NCI-H146 treated with DMSO at 0.1 percent for 48 hours (cell line): Measurements from ENCODE around the gene MS4A10.

Experiments used
- DNase-seq: peaks from one replicate; lab custom pipeline; 2025; ENCODE audit not compliant: unreplicated experiment; lab: John Stamatoyannopoulos, UW

The MS4A10 gene

DNA sequence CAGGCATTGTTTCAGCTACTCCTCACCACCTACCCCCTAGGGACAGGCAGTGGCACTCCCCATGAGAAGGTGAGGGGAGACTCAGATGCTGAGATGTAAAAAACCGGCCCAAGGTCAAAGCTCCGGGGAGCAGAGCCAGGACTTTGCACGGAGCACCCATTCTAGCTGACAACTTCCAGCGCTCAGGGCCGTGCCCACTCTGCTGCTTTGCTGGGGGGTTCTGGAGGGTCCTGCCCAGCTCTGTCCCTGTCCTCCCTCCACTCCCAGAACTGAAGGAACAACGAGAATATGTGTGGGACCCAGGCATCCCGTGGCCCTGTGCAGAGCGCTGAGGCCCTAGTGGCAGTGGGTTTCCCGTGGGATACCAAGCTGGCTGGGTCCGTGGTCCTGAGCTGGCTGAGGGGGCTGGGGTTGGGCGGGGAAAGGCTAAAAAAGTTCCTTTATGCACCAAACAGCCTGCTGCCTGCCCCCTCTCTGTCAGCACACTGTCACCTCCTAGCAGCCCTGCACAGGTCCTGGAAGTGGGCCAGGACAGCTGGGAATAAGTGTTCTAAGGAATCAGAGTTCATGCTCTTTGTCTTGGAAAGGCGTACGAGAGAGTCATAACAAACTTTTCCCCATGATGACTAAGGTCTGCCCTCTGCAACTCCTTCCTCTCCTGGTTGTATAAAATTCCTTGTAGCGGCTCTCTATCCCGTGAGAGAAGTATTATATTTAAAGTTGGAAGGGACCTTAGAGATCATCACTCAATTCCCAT is 1.9 kb downstream of the MS4A10 start:
- no peak for DNase-seq

DNA sequence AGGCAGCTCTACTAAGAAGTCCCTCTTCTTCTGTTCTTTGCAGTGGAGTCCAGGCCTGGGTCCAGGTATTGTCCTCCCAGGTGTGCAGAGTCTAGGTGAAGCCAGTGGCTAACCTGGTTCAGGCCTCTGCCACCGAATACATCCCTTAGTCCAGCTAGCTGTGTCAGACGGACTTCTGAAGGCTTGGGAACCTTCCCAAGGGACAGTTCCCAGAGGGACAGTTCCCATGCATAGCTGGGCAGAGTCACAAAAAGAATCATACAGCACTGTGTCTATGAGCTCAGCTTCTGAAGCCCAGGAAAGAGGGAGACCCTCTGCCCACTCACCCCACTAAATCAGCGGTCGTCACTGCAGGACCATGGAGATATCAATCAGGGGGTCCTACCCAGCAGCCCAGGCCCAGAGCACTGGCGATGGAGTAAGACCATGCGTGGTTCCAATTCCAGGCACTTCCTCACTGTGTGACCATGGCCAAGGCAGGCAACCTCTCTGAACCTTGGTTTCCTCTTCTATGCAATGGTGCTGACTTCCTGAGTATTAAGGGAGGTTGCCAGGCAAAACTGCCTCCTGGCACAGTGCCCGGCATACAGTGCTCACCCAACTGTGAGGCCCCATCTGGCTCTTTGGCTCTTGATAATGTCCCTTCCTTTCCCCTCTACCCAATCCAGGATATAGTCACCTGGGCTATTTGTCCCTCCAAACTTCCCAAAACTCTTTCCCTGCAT is 3.4 kb downstream of the MS4A10 start:
- no peak for DNase-seq

DNA sequence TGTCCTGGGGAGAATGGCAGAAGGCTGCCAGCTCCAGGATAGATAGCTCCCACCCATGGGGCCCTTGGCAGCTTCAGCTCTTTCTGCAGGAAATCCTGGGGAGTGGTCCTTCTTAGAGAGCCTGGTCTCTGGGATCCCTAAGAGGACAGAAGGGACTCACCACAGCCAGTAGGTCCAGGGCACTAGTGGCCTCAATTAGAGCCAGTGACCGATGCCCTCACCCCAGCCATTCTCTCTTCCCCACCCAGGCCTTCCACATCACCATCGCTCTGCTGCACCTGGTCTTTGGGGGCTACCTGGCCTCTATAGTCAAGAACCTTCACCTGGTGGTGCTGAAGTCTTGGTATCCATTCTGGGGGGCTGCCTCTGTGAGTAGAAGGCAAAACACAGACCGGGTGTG is 5.6 kb downstream of the MS4A10 start:
- no peak for DNase-seq

DNA sequence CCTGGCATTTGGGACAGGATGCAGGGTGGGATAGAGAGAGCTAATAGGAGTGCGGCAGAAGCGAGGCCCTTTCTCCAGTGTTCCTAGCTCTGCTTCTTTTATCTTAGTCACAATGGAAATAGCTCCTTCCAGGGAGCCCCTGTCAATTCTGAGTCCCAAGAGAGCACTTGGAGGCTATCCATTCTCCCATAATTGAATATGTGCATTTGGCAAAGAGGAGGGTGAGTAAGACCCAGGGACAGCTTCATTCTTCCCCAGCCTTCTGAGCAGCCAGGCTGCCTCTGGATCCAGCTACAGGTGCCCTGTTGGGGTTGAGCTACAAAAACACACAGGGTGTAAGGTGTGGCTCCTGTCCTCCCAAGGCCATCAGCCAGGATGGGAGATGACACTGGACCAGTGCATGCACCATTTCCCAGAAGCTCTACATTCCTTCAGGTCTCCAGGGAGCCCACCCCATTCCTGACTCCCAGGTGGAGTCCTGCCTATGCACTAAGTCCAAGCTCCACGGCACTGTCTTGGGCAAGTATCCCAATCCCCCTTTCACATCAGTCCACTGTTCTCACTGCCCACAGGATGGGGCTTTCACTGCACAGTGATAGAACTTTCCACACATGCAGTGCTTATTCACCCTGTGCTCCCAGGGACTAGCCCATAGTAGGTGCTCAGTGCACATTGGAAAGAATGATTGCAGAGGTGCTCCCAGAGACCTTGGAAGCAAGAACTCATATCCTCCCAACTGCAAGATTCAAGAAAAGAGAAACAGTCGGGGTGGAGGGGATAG is 6.2 kb downstream of the MS4A10 start:
- no peak for DNase-seq

DNA sequence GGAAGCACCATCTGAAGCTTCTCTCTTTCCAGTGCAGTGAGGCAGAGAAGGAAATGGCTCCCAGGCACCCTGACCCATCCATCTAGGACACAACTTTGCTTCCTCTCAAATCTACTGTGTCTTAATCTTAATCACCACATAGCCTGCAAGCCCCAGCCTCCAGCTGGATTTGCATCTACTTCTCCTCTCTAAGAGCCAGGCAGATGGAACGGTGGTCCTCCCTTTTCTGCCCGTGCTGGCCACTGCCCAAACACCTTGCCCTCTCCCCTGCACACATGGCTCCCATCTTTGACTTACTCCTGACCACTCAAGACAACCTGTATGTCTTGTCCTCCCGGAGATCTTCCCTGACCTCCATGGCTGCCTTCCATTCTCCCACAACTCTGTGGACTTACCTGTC is 7.4 kb downstream of the MS4A10 start:
- DNase-seq: no peak

DNA sequence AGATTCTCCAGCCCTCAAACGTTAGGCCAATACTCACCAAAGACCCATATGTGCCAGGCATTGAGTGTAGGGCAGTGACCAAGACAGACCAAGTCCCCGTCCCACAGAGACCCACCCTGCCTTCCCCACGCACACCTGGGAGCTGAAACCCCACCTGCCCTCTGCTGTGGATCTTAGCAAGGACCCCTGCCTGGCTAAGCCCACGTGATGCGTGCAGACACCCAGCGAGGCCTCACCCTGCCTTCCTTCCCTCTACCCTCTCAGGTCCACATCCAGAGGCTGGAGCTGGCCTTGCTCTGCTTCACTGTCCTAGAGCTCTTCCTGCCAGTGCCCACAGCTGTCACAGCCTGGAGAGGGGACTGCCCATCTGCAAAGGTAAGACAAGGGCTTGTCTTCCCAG is 10.2 kb downstream of the MS4A10 start:
- DNase-seq: no peak

DNA sequence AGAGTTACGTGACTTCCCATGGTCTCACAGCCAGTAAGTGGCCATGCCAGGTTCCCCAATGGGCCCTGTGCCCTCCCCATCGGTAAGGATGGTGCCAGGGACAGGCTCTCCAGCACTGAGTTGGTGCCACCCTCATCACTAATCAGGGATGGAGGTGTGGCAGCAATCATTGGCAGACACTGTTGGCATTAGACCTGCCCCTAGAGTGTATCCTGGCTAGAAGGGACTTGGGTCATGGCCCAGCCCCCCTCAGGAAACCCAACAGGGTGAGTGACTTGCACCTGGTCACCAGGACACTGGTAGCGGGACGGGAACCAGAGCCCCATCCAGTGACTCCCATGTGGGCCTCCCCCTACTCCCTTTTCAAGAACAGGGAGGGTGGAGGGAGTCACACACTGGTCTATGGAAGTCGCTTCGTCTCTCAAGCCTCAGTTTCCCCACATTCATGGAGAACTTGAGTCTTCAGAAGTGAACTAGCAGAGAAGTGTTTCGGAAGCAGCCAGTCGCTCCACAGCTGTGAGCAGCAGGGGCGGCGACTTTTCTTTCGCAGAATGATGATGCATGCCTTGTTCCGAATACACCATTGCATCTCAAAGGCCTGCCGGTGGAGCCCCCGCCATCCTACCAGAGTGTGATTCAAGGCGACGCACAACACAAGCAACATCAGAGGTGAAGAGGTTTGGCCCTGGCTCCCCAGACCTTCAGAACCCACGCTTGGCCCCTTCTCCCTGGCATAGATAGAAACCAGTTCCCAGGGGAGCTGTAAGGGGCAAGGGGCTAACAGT is 12.9 kb downstream of the MS4A10 start:
- DNase-seq: no peak

DNA sequence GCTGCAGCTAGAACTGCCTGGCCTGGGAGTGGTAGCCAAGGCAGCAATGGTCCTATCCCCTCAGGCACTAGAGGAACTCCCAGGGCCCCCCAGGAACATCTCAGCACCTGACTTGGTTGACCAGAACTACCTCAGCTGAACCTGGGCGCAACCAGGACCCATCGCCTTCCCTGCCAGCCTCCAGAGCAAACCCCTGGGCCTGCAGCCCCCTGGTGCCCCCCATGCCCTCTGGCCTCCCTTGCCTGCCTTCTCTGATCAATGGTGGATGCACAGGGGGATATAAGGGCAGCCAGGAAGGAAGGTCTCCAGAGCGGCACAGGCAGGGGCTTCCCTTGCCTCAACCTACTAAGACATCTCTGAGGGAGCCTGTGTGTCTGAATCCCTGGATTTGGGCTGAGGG is 13.5 kb downstream of the MS4A10 start:
- DNase-seq: no peak

DNA sequence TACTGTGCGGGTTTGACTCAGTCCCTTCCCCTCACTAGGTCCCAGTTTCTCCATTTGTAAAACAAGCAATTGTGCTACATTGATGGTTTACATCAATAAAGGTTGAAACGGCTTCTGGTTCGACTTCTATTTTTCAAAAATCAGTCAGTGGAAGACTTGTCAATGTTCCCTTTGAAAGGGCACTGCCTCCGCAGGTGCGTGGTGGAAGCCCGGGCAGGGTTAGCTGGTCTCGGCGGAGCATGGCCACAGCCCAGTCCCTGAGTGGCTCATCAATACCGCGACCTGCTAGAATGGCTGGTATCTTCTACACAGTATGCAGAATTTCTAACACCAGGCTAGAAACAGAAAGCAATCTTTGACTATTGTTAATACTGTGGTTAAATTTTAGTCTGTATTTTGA is 16.1 kb downstream of the MS4A10 start:
- no peak for DNase-seq

DNA sequence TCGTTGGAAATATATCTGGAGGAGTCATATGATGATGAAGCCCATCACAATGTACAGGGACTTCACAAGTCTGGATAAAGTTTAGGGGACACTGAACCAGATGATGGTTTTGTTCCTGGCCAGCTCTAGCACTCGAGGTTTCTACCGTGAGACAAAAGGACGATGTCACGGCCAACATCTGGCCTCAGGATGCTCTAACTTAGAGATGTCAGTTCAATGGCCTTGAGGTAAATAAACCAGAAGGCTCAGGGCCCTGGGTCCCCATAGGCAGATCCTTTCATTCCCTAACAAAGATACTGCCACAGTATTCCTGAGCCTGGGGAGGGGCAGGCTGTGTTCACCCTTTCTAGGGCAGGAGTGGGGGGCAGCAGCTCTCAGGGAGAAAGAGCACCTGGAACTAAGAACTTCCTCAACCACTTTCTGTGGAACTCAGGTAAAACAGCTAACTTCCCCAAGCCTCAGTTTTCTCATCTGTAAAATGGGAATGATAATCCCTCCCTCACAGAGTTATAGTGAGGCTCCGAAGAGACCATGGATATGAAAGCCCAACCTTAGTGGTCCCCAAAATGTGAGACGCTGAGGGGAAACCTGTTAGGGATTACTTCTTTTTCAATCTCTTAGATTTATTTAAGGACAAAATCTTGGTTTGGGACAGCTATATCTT is 18.3 kb downstream of the MS4A10 start:
- no peak for DNase-seq

DNA sequence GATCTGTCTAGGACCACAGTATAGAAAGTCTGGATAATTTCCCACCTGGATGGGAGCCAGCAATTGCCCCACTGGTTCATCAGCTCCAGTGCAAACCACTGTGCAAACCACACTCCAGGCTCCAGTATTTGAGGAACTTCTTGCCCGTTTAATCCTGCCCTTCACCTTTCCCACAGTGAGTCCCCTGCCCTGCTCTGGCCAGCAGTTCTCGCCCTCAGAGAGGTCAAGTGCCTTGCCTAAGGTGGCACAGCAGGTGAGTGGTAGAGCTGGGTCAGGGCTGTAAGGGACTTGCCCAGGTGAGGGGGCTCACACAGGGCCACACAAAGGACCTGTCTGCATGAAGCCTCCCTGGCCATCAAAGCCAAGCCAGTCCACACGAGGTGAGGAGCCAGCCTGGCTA is 24.1 kb downstream of the MS4A10 start:
- no peak for DNase-seq

DNA sequence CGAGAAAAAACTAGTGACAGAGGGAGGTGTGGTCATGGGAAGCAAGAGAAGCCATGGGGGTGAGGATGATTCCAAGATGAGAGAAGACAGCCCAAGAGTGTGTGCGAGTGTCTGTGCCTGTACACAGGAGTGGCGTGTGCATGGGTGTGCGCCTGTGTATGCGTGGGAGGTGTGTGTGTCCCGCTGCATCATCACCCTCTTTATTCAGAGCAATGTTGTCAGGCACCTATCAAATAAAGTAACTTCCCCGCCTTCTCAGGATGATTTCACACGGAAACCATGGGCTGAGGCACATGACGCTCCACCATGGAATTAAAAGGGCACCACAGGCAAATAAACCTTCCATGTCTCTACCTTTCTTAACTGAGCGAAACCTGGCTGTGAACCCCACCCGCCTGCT is 24.6 kb downstream of the MS4A10 start:
- no peak for DNase-seq

DNA sequence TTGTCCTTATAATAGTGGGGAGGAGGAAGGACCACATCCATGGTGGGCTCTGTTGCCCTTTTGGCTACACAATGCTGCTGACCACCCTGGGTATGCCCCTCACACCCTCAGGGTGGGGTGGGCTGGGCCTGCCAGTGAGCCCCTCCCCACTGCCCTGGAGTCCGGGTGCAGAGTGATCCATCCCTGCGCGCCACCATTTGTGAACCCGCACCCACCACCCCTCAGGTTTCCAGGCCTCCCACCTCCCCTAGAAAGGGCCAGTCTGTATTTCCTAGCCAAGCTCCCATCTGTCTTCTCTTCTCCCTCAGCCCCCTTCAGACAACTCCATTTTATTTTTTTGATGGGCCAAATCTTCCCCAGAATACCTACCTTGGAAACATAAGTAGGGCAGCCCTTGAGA is 25.0 kb downstream of the MS4A10 start:
- DNase-seq: no peak

DNA sequence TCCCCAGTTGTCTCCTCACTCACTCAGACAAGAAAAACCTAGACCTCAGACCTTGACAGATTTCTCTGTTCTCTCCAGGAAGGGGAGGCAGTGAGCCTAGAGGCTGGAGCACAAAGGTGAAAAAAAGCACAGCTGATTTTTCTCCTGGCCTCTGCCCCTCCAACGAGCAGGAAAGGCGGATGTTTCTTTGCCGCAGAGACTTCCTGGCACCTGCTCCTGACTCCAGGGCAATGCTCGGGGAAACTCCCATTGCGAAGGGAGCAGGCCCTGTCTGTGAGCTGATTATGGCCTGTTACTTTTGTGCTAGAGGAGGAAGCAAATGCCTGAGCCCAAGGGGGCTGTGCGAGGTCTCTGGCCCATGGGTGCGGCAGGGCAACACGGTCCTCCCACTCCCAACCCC is 25.4 kb downstream of the MS4A10 start:
- DNase-seq: no peak

DNA sequence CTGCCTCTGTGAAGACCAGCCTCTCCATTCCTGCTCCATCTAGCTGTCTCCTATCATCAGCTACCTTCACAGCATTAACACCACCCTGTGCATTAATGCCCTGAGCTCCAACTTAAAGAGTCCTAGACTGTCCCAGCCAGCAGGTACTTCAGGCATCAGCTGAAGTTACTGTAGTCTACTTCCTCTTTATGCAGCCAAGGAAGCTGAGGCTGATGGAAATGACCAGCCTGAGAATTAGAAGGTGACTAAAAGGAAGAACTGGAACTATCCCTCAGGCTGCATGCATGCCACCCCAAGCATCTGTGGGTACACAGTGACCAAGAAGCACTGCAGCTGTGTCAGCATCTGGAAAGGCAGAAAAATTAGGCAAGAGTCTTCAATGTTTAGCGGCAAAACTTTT is 28.2 kb downstream of the MS4A10 start:
- DNase-seq: no peak

DNA sequence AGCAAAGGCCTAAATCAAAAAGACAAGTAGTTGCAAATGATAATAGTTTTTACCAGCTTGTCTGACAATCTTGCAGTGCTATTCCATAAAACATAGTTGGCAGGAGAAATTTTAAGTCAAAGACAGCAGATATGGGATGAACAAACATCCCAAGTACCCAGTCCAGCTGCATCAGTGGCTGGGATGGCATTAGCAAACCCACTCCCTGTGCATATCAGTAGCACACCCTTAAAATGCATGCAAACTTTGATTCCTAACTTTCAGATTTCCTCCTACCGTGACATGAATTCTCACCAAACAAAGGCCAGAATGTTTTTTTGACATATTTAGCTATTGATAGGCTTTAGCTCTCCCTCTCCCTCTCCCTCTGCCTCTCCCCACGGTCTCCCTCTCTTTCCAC is 29.0 kb downstream of the MS4A10 start:
- no peak for DNase-seq

DNA sequence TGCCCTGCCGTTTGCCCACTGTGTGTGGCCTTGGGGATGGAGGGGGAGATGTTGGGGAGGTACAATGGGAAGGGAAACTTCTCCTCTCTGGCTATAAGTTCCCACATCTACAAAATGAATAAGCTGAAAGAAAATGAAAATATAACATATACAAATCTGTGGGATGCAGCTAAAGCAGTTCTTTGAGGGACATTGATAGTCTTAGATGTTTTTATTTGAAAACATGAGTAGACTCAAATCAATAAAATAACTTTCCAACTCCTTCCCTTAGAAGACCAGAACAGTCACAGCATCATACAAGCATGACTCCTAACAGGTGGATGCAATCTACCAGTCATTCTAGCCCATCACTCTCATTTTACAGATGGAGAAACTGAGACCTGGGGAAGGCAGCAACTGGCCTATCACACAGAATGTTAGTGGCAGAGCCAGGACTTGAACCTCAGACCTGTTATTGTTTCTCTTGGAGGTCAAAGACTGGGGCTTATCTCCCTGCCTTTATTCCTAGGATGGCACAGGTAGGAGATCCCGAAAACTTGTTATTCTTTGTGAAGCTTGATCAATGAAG is 31.5 kb downstream of the MS4A10 start:
- no peak for DNase-seq

DNA sequence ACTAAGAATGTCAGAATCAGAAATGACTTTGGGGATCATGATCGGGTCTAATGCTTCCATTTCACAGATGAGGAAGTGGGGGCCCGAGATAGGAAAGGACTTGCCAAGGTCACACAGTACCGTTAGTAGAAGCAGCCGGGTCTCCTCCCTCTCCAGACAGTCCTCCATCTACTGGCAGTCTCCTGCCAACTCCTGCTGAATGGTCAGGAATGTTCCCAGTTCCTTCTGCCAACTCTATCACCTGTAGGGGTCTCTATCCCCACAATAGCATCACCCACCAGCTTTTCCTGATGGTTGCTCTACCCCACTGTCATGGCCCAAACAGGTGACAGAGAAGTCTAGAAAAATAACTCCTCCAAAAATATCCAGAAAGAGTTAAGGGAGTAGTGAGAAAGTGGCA is 32.9 kb downstream of the MS4A10 start:
- no peak for DNase-seq

DNA sequence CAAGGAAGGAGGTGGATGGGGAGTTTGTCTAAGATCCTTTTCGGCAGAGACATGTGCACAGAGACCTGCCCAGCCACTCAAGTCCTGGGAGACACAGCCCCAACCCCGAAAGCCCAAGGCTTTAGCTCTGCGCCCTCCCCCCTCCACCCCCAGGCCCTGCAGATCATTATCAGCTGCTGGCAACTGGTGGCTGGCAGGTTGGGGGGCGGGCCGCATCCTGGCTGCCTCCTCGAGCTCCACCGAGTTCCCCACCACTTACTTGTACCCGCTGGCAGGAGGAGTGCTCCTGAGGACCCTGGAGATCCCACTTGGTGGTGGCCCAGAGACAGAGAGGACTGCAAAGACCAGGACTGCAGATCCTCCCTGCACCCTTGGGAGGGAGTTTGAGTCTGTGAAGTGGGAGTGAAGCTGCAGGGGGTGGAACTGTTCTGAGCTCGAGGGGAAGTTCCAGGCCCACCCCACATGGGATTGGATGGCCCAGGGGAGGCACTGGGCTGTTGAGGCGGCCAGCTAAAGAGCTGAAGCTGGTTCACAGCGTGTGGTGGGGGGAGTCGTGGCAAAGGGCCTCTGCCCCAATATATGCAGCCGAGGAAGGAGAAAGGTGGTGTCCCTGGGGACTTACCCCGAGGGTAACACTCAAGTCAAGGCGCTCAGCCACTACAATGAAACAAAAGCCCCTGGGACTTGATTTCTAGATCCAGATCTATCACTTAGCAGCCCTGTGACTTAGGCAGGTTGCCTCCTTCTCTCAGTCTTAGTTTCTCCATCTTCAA is 36.9 kb downstream of the MS4A10 start:
- DNase-seq: no peak
